ENCODE measurements around the gene FUS.
A peak's percentile ranks its signal among the peaks of the same experiment; 100 is the strongest.
"Not testable (repeated sequence)": the region's sequence is repeated elsewhere in the genome, so short reads cannot be mapped to it uniquely, and the experiment has no call there.

Gene FUS

GRCh38 chr16:31157136-31157535 is 22.8 kb upstream of the FUS start:
- in situ Hi-C loops (cut with HindIII; ENCODE audit: low sequenced_read_pairs), result no loop called here
- no peak overlapping the region for H3K4me3 ChIP-seq (ENCODE audit: low read depth, low read length)
- TF ChIP-seq CTCF (IDR thresholded peaks at IDR 0.05; ENCODE audit: low read depth, low read length), result no peak
- DNase-seq (ENCODE audit: low read depth, low spot score), result no peak

DNA sequence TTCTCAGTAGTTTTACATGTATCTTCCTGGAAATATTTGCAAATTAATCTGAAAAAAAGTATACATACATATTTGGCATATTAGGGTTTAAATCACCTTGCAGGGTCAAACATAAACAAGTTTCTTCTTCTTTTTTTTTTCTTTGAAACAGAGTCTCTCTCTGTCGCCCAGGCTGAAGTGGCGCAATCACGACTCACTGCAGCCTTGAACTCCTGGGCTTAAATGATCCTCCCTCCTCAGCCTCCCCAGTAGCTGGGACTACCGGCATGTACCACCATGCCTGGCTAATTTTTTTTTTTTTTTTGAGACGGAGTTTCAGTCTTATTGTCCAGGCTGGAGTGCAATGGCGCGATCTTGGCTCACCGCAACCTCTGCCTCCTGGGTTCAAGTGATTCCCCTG is 12.6 kb upstream of the FUS start:
- DNase-seq (ENCODE audit: low read depth, low spot score), result no peak
- in situ Hi-C loops (cut with HindIII; ENCODE audit: low sequenced_read_pairs), result no loop called here
- TF ChIP-seq CTCF (IDR thresholded peaks at IDR 0.05; ENCODE audit: low read depth, low read length), result no peak
- no peak overlapping the region for H3K4me3 ChIP-seq (ENCODE audit: low read depth, low read length)

DNA sequence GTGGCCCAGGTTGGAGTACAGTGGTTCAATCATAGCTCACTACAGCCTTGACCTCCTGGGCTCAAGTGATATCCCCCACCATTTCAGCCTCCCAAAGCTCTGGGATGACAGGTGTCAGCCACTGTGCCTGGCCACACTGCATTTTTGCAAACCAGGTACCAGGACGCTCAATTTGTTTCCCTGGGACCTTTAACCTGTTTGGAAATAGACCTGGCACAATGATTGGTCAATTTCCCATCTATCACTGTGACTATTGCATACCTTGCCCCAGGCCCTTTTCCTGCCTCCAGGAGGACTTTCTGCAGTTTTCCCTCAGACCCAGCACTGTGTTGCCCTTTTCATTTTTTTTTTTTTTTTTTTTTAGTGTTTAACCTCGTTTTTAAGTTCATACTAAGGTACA is 11.1 kb upstream of the FUS start:
- DNase-seq (ENCODE audit: low read depth, low spot score), result no peak
- in situ Hi-C loops (cut with HindIII; ENCODE audit: low sequenced_read_pairs), result no loop called here

DNA sequence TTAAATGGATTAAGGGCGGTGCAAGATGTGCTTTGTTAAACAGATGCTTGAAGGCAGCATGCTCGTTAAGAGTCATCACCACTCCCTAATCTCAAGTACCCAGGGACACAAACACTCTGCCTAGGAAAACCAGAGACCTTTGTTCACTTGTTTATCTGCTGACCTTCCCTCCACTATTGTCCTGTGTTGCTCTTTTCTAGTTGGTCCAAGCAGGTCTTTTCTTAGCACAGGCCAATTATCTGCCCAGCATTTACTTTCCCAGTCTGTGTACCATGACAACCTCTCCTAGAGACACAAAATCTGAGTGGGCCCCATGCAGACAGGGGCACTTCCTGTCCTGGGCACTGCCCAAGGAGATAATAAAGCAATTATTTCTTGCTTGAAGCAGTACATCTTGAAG is 9.9 kb upstream of the FUS start:
- DNase-seq (ENCODE audit: low read depth, low spot score); in situ Hi-C loops (cut with HindIII; ENCODE audit: low sequenced_read_pairs); H3K4me3 ChIP-seq (ENCODE audit: low read depth, low read length): not testable (repeated sequence)

More for the DNA sequence above, 11.1 kb upstream of the FUS start:
- no peak overlapping the region for H3K4me3 ChIP-seq (ENCODE audit: low read depth, low read length)
- TF ChIP-seq CTCF (IDR thresholded peaks at IDR 0.05; ENCODE audit: low read depth, low read length), result no peak

DNA sequence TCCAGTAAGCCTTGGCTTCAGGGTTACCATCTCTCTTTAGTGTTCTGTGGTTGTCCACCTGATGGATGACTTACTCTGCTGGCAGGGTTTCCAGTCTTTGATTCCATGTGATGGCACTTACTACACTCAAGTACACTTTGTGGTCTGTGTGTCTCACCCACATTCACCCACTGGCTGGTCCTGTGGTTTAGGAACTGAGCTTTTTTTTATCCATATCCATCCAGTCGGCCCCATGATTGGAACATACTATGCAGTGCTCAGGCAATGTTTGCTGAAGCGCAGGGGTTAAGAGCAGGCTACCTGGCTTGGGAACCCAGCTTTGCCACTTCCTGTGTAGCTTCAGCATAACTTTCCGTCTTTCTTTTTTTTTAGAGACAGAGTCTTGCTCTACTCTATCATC is 2.8 kb upstream of the FUS start:
- TF ChIP-seq CTCF (IDR thresholded peaks at IDR 0.05; ENCODE audit: low read depth, low read length), result no peak
- DNase-seq (ENCODE audit: low read depth, low spot score), result peak; percentile 82
- in situ Hi-C loops (cut with HindIII; ENCODE audit: low sequenced_read_pairs), result loop anchor here (25.0 kb wide), 1 partner anchor 285 kb away; the partner anchor contains the start of genes ARMC5 and TGFB1I1
- no peak overlapping the region for H3K4me3 ChIP-seq (ENCODE audit: low read depth, low read length)

DNA sequence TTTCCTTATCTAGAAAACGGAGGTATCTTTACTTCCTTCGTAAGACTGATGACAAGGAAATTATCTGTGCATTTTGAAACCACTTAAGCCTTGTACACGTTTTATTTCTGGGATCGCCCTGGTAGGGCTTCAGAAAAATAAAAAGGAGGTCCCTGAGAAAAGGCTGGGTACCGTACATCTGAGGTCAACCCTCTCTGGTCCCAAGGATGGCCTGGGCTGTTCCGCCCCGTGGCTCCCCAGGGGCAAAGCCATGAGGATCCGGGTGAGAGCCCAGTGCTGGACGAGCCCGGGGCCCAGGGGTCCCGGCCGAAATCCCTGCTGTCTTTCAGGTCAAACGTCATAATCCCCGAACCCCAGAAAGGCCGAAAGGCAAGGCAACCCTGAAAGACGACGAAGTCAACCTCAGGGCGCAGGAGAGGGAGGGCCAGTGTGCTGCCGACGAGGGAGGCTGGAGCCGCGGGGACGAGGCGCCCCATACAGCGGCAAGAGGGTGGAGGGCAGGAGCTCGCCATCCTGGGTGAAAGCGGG is 656 bp upstream of the FUS start:
- in situ Hi-C loops (cut with HindIII; ENCODE audit: low sequenced_read_pairs), result loop anchor here (25.0 kb wide), 1 partner anchor 283 kb away; the partner anchor contains the start of genes ARMC5 and TGFB1I1
- TF ChIP-seq CTCF (IDR thresholded peaks at IDR 0.05; ENCODE audit: low read depth, low read length), result no peak
- DNase-seq (ENCODE audit: low read depth, low spot score), result no peak
- peak overlapping the region; percentile 98 for H3K4me3 ChIP-seq (ENCODE audit: low read depth, low read length)

DNA sequence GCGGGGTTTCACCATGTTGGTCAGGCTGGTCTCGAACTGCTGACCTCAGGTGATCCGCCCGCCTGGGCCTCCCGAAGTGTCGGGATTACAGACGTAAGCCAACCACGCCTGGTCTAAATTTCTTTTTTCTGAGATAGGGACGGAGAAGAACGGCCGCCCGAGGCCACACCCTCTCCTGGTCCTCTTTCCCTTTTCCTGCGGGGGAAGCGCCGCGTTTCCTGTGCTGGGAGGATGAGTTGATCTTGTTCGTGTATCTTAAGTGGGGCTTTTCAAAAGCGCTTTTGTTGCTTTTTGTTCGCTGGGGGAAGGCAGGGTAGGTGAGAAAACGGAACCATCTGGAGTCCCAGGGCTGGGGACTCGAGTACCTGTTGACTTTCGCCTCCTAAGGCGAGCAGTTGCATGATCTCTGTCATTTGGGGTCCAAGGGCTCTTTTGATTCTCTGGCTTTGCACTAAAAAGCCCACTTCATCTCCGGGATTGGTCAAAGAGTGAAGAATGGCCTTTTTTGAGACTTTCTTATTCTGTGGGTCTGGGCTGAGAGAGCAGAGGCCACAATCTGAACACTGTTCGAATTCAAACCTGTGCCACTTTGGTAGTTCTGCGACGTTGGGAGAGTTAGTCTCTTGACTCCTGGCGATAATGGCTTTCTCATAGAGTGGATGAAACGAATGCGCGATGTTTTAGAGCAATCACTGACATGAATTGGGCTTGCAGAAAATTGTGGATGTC is 1.3 kb downstream of the FUS start:
- TF ChIP-seq CTCF (IDR thresholded peaks at IDR 0.05; ENCODE audit: low read depth, low read length), result no peak
- peak overlapping the region; percentile 98 for H3K4me3 ChIP-seq (ENCODE audit: low read depth, low read length)
- peak; percentile 26 for DNase-seq (ENCODE audit: low read depth, low spot score)
- in situ Hi-C loops (cut with HindIII; ENCODE audit: low sequenced_read_pairs), result loop anchor here (25.0 kb wide), 1 partner anchor 281 kb away; the partner anchor contains the start of genes ARMC5 and TGFB1I1
